Activated T-cell treated with anti-CD3 and anti-CD28 coated beads for 24 hours (primary cell): Measurements from ENCODE around the gene LYRM4.

Source experiments
- DNase-seq: peaks from one replicate; pipeline ENCODE4 v3.0.0-alpha.2; 2020; ENCODE audit warnings: low read depth

Gene LYRM4

GRCh38 chr6:5095236-5095635 lies 165.5 kb downstream of the LYRM4 start:
- DNase-seq, result no peak

DNA sequence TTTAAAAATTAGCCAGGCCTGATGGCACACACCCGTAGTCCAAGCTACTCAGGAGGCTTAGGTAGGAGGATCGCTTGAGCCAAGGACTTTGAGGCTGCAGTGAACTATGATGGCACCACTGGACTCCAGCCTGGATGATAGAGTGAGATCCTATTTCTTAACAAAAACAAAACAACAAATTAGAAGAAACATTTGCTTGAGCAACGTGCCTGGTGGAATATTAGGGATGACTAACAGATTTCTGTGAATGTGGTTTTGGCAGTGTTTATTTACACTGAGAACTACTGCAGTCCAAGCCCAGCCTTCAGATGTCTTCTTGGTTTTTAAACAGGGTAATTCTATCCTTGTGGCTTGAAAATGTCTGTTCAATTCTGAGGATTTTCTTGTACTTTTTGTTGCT lies 166.4 kb downstream of the LYRM4 start:
- no peak for DNase-seq

DNA sequence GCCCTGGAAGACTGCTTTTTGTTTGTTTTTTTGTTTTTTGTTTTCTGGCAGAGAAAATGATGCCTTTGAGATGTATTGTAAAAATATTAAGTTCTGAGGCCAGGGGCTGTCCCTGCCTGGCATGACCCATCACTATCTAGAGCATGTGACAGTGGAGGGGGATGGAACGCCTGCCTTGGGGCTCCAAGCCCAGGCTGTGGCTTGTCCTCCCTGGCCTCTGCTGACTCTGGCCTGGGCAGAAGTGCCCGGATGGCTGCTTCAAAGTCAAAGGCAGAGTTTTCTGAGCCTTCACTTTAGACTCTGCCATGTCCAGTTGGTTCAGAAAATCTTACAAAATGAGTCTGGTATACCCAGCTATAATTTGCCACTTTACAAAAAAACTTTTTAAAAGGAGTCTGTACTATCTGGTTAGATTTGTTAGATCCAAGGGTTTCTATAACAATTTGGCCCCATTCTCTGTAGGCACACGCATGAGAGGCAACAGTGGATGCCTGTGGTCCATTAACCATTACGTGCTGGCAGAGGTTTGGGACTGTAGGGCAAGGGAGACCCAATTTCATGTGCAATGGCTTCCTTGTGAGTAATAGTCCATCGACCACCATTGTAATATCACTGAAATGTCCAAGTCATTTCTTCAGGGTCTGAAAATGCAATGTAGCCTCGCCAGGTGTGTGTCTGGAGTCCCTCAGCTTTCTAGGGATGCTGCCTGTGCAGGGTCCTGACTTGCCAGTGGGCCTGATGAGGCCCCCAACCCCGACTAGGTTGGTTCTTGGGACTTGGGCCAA lies 167.3 kb downstream of the LYRM4 start:
- no peak for DNase-seq

- no peak for DNase-seq
Measured at GRCh38 chr6:5091210-5092069, 169.3 kb downstream of the LYRM4 start.

DNA sequence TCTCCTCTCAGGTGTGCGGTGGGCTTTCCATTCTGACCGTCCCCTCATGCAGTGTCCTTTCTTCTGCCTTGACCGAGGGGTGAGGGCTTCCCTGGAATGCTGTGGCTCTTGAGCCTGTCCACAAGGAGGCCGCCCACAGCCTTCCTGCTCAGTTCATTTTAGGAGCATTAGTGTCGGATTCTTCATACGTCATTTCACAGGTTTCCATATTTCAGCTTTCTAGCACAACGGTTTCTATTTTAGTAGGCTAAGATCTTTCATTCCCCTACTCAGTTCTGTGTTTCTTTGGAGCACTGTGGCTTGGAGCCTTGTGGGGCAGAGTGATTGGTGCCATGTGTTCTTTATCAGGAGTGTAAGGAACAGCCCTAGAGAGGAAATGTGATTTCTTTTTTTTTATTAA lies 170.1 kb downstream of the LYRM4 start:
- DNase-seq, result no peak

DNA sequence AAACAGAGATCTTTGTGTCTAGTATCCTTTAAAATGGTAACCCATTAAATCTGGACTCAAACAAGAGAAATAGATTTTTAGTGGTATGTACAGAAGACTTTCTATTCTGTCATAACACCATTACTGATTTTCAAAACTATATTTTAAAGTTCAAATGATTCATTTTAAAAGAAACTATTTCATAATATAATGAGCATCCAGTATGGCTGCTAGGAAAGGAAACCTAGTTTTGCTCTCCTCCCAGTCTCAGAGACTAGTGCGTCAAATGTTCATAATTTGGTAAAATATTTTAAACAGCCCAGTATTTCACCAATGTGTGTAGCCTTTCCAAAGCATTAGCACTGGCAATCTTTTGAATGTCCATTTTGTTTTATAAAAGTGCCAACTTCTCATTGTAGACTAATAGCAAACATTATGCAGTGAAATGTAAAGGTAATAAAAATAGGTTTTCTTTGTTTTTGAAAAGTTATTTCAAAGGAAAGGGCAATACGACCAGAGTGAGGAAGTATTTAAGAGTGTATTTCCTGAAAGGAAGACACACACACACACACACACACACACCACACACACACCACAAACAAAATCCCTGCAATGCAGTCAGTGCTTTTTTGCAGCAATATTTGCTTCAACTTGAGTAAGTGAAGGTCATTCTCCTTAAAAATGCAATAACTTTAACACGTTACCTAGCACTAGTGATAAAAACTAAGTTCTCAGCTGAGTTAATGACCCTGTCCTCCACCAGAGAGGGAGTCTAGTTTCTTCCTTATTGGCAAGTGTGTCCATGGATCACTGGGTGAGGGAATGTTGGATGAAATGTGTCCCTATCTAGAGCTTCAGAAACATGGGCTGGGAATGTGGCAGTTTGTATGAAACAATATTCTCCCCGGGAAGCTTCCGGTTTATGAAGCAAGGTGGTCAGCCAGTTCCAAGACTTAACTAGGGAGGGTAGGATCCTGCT lies 171.0 kb downstream of the LYRM4 start:
- DNase-seq, result no peak

DNA sequence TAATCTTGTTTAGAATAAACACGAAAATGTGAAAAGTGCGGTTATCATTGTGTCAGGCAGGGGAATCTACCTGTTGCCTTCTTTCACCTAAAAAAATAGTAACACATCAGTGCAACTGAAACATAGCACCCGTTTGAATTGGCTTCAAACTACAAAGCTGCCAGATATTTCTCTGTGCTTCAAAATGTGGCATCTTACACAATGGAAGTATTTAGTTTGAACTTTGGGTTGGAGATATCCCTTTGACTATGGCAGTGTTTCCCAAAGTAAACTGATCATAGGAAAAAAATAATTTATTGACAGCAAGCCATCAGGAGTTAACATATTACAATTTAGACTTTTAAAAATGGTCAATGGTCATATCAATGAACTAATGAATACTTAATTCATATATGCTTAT lies 172.0 kb downstream of the LYRM4 start:
- no peak for DNase-seq

- DNase-seq, result no peak
Measured at GRCh38 chr6:5087389-5087788, 173.4 kb downstream of the LYRM4 start.

DNA sequence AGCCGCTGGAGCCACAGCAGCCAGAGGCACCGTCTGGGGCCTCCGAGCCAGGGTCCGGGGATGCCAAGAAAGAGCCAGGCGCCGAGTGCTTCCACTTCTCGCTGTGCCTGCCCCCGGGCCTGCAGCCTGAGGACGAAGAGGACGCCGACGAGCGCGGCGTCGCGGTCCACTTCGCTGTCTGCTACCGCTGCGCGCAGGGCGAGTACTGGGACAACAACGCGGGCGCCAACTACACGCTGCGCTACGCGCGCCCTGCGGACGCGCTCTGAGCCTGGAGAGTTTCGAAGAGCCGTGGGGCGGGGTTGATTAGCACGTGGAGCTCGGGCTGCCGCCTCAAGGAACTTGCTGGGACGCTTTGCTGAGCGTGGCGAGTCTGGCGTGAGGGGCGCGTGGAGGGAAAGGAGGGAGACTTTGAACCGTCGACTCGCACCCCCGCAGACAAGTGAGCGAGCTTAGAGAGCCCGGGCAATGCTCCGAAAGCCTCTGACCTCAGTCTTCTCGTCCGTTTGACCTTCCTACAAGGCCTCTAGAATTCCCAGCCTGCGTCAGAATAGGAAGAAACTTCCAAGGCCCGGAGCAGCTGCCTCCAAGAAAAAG lies 174.4 kb downstream of the LYRM4 start:
- DNase-seq, result no peak

- DNase-seq, result no peak
Measured at GRCh38 chr6:5085648-5086293, 175.0 kb downstream of the LYRM4 start.

DNA sequence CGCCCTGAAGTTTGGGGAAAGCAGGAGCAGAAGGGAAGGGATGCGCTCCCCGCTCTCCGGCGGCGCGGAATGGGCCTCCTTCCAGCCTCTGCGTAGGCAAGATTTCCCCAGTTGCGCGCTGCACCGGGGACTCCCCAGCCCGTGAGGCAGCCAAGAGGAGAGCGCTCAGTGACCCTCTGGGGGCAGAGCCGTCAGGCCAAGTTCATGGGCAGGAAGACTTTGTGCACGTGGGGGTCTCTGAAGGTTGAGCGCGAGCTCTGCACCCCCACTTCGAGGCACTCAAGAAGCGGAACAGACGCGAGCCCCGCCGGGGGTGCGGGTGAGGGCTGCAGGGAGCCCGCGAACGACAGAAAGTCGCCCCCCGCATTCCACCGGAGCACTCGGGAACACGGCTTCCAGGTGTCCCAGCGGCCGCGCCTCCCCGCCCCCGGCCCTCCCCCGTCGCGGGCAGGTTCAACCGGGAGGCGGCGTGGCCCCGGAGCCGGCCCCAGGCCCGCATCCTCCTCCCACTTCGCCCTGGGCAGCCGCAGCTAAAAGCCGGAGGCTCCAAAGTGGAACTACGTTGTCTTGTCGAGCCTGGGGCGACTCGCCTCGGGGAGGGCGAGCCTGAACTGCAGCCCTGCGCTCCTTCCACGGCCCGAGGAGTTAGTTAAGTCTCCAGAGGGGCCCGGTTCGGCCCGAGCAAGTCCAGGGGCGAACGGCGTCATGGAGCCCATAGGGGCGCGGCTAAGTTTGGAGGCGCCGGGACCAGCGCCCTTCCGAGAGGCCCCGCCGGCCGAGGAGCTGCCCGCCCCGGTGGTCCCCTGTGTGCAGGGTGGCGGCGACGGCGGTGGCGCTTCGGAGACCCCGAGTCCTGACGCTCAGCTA lies 175.7 kb downstream of the LYRM4 start, which contains the start of gene PPP1R3G:
Gene PPP1R3G, plus strand, starts transcription at position 561 of the 867 bp plus-strand sequence. Its CDS starts 145 bp downstream, at position 706.
- no peak for DNase-seq

- DNase-seq, result no peak
Measured at GRCh38 chr6:5084360-5084780, 176.4 kb downstream of the LYRM4 start.

- no peak for DNase-seq
Measured at GRCh38 chr6:5083813-5084359, 176.9 kb downstream of the LYRM4 start.

DNA sequence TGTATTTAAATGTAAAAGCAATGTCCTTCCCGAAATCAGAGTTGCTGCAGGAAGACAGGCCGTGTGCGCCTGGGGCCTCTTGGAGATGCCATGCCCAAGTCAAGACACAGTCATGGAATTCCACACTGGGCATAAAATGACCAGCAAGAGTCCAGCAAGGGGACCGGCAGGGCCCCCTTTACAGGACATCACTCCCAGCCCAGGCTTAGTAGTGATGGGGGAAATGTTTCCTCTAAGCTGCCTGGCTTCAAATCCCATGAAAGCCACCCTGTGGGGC lies 177.5 kb downstream of the LYRM4 start:
- no peak for DNase-seq

GRCh38 chr6:5082487-5083306 lies 178.1 kb downstream of the LYRM4 start:
- DNase-seq, result no peak

DNA sequence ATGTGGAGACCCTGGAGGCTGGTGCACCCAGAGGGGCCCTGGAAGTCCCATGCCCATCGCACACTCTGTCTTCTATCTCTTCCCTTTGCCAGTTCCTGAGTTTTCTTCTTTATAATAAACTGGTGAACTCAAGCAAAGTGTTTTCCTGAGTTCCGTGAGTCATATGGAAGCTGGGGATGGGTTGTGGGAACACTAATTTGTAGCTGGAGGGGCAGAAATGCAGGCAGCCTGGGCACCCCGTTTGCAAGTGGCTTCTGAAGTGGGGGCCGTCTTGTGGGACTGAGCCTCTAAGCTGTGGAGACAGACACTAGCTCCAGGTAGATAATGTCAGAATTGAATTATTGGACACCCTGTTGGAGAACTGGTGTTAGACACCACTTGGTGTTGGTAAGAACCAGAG lies 178.8 kb downstream of the LYRM4 start:
- DNase-seq, result no peak

- no peak for DNase-seq
Measured at GRCh38 chr6:5081182-5081581, 179.6 kb downstream of the LYRM4 start.

- no peak for DNase-seq
Measured at GRCh38 chr6:5080574-5080973, 180.2 kb downstream of the LYRM4 start.

DNA sequence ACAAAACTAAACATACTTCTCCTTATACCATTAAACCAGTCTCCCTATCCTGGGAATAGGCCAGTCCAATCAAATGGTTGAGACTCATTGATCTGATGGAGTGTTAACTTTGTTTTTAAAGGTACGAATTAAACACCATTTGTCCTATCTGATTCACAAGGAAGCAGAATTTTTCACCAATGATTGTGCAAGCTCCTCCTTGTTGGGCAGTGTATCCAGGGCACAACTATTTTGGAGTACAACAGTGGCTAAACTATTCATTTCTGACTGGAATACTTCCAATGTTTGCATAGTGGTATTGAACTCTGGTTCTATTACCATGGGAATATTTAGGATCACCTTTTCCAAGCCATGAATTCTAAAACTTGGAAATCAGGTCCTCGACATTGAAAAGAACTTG lies 181.1 kb downstream of the LYRM4 start:
- no peak for DNase-seq
